Measurements from ENCODE around the gene GALNT10. TPM values are rescaled to one million over a fixed set of nuclear protein-coding genes. Genes with fewer than 3 reads are reported as not detected.

GALNT10 gene
- total and polyA plus RNA-seq, 2 experiments from 2014 or later: 3.2 to 12.9 TPM

GRCh38 chr5:154315756-154316155 is 125.2 kb downstream of the GALNT10 start:
- Mint-ChIP-seq H3K27ac (no peak overlapping the region), H3K9me3 (no peaks in the 10 kb centered on the region), H3K4me1 (peaks cover 2% of the 10 kb centered on the region; the same call in 1 of the 3 replicates), H3K4me3 (no peak overlapping the region), H3K27me3 (ENCODE audit: insufficient read depth, low read depth, poor library complexity) (no peaks in the 10 kb centered on the region), H3K36me3 (ENCODE audit: low read depth) (no peaks in the 10 kb centered on the region)
- H3K79me2 ChIP-seq (replicated peaks; ENCODE audit: insufficient read depth): no peaks in the 10 kb centered on the region
- H3K27ac ChIP-seq (ENCODE audit: low read depth): no peak overlapping the region
- H4K20me1 ChIP-seq (replicated peaks; ENCODE audit: insufficient read depth): no peaks in the 10 kb centered on the region
- no peaks in the 10 kb centered on the region for H3F3A ChIP-seq (replicated peaks; ENCODE audit: low read depth)
- TF ChIP-seq, protein P1, sequence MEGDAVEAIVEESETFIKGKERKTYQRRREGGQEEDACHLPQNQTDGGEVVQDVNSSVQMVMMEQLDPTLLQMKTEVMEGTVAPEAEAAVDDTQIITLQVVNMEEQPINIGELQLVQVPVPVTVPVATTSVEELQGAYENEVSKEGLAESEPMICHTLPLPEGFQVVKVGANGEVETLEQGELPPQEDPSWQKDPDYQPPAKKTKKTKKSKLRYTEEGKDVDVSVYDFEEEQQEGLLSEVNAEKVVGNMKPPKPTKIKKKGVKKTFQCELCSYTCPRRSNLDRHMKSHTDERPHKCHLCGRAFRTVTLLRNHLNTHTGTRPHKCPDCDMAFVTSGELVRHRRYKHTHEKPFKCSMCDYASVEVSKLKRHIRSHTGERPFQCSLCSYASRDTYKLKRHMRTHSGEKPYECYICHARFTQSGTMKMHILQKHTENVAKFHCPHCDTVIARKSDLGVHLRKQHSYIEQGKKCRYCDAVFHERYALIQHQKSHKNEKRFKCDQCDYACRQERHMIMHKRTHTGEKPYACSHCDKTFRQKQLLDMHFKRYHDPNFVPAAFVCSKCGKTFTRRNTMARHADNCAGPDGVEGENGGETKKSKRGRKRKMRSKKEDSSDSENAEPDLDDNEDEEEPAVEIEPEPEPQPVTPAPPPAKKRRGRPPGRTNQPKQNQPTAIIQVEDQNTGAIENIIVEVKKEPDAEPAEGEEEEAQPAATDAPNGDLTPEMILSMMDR (conservative IDR thresholded peaks at IDR 0.05; ENCODE audit: low read depth in 2 of 2): no peak
- TF ChIP-seq EZH2 (IDR thresholded peaks at IDR 0.05; ENCODE audit: low read depth, unreplicated experiment) (no peak), EZH2phosphoT487 (IDR thresholded peaks at IDR 0.05; ENCODE audit: unreplicated experiment) (no peak), CREB1 (CRISPR knock-in tag; IDR thresholded peaks at IDR 0.05; ENCODE audit: low read depth) (no peak), ZNF114 (CRISPR knock-in tag; IDR thresholded peaks at IDR 0.05) (no peak), POLR2AphosphoS5 (IDR thresholded peaks at IDR 0.05; ENCODE audit: low read depth) (no peak), ETS1 (IDR thresholded peaks at IDR 0.05) (no peak), ZNF331 (CRISPR knock-in tag; IDR thresholded peaks at IDR 0.05; ENCODE audit: low read depth) (no peak), STAT1 (IDR thresholded peaks at IDR 0.05; ENCODE audit: unreplicated experiment) (no peak), JUNB (IDR thresholded peaks at IDR 0.05; ENCODE audit: unreplicated experiment) (no peak), NANOG (IDR thresholded peaks at IDR 0.05; ENCODE audit: borderline replicate concordance) (no peak), REST (IDR thresholded peaks at IDR 0.05; ENCODE audit: unreplicated experiment) (no peak)
- TF ChIP-seq, protein P2, sequence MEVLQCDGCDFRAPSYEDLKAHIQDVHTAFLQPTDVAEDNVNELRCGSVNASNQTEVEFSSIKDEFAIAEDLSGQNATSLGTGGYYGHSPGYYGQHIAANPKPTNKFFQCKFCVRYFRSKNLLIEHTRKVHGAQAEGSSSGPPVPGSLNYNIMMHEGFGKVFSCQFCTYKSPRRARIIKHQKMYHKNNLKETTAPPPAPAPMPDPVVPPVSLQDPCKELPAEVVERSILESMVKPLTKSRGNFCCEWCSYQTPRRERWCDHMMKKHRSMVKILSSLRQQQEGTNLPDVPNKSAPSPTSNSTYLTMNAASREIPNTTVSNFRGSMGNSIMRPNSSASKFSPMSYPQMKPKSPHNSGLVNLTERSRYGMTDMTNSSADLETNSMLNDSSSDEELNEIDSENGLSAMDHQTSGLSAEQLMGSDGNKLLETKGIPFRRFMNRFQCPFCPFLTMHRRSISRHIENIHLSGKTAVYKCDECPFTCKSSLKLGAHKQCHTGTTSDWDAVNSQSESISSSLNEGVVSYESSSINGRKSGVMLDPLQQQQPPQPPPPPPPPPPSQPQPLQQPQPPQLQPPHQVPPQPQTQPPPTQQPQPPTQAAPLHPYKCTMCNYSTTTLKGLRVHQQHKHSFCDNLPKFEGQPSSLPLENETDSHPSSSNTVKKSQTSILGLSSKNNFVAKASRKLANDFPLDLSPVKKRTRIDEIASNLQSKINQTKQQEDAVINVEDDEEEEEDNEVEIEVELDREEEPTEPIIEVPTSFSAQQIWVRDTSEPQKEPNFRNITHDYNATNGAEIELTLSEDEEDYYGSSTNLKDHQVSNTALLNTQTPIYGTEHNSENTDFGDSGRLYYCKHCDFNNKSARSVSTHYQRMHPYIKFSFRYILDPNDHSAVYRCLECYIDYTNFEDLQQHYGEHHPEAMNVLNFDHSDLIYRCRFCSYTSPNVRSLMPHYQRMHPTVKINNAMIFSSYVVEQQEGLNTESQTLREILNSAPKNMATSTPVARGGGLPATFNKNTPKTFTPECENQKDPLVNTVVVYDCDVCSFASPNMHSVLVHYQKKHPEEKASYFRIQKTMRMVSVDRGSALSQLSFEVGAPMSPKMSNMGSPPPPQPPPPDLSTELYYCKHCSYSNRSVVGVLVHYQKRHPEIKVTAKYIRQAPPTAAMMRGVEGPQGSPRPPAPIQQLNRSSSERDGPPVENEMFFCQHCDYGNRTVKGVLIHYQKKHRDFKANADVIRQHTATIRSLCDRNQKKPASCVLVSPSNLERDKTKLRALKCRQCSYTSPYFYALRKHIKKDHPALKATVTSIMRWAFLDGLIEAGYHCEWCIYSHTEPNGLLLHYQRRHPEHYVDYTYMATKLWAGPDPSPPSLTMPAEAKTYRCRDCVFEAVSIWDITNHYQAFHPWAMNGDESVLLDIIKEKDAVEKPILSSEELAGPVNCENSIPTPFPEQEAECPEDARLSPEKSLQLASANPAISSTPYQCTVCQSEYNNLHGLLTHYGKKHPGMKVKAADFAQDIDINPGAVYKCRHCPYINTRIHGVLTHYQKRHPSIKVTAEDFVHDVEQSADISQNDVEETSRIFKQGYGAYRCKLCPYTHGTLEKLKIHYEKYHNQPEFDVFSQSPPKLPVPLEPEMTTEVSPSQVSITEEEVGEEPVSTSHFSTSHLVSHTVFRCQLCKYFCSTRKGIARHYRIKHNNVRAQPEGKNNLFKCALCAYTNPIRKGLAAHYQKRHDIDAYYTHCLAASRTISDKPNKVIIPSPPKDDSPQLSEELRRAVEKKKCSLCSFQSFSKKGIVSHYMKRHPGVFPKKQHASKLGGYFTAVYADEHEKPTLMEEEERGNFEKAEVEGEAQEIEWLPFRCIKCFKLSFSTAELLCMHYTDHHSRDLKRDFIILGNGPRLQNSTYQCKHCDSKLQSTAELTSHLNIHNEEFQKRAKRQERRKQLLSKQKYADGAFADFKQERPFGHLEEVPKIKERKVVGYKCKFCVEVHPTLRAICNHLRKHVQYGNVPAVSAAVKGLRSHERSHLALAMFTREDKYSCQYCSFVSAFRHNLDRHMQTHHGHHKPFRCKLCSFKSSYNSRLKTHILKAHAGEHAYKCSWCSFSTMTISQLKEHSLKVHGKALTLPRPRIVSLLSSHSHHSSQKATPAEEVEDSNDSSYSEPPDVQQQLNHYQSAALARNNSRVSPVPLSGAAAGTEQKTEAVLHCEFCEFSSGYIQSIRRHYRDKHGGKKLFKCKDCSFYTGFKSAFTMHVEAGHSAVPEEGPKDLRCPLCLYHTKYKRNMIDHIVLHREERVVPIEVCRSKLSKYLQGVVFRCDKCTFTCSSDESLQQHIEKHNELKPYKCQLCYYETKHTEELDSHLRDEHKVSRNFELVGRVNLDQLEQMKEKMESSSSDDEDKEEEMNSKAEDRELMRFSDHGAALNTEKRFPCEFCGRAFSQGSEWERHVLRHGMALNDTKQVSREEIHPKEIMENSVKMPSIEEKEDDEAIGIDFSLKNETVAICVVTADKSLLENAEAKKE (CRISPR knock-in tag; IDR thresholded peaks at IDR 0.05): no peak
- DNase-seq (ENCODE audit: low spot score): no peak
- H3K36me3 ChIP-seq (ENCODE audit: insufficient read depth): no peaks in the 10 kb centered on the region
- no peaks in the 10 kb centered on the region for H3K27me3 ChIP-seq (ENCODE audit: insufficient read depth)
- no peak overlapping the region for H3K4me2 ChIP-seq
- H3K9me2 ChIP-seq (ENCODE audit: insufficient read depth): 0 out of 2 replicates have a peak, but pooled peaks cover 4% of the 10 kb centered on the region
- H2AFZ ChIP-seq: no peak overlapping the region
- no peak overlapping the region for H3K4me3 ChIP-seq
- no peaks in the 10 kb centered on the region for H3K4me1 ChIP-seq (ENCODE audit: insufficient read depth)
- ATAC-seq: no peak

Measured in GM23338 (cell line).